Fibroblast of skin of scalp (primary cell): ENCODE results near the gene BTG4.

ENCODE experiments used
- DNase-seq: peaks from one replicate; pipeline ENCODE4 v3.0.0-alpha.2; 2013

BTG4 gene

GRCh38 chr11:111537336-111537860 is 25.2 kb upstream of the BTG4 start:
- no peak for DNase-seq

- no peak for DNase-seq
Observed at GRCh38 chr11:111535281-111535680, 23.1 kb upstream of the BTG4 start.

GRCh38 chr11:111532365-111532709 is 20.2 kb upstream of the BTG4 start:
- DNase-seq = no peak

- peak; percentile 92 for DNase-seq
Observed at GRCh38 chr11:111531687-111532364, 19.6 kb upstream of the BTG4 start.

GRCh38 chr11:111531136-111531535 is 18.9 kb upstream of the BTG4 start:
- DNase-seq = no peak

GRCh38 chr11:111530091-111530490 is 17.9 kb upstream of the BTG4 start:
- DNase-seq = no peak

- no peak for DNase-seq
Observed at GRCh38 chr11:111528557-111528956, 16.4 kb upstream of the BTG4 start.

- DNase-seq = no peak
Observed at GRCh38 chr11:111527279-111527678, 15.1 kb upstream of the BTG4 start.

GRCh38 chr11:111526501-111526900 is 14.3 kb upstream of the BTG4 start:
- DNase-seq = peak; percentile 68

- no peak for DNase-seq
Observed at GRCh38 chr11:111525456-111525855, 13.3 kb upstream of the BTG4 start.

- no peak for DNase-seq
Observed at GRCh38 chr11:111524056-111524455, 11.9 kb upstream of the BTG4 start.

- no peak for DNase-seq
Observed at GRCh38 chr11:111523343-111523742, 11.2 kb upstream of the BTG4 start.

GRCh38 chr11:111522426-111522825 is 10.2 kb upstream of the BTG4 start:
- no peak for DNase-seq

GRCh38 chr11:111521135-111521534 is 8.9 kb upstream of the BTG4 start:
- DNase-seq = no peak

- peak; percentile 85 for DNase-seq
Observed at GRCh38 chr11:111520560-111520959, 8.4 kb upstream of the BTG4 start.

- DNase-seq = no peak
Observed at GRCh38 chr11:111518668-111519067, 6.5 kb upstream of the BTG4 start.

- no peak for DNase-seq
Observed at GRCh38 chr11:111515591-111515990, 3.4 kb upstream of the BTG4 start.

GRCh38 chr11:111514216-111515031 is 2.2 kb upstream of the BTG4 start, which contains the start of gene HOATZ:
Gene HOATZ (plus strand): TSS chr11:111514778. CDS start chr11:111514785, 7 bp downstream.
- DNase-seq = peak; percentile 67

GRCh38 chr11:111513240-111513605 is 1.0 kb upstream of the BTG4 start:
- no peak for DNase-seq

- peak; percentile 20 for DNase-seq
Observed at GRCh38 chr11:111510311-111510710, 1.9 kb downstream of the BTG4 start.

- DNase-seq = no peak
Observed at GRCh38 chr11:111502611-111503010, 9.6 kb downstream of the BTG4 start.

- DNase-seq = no peak
Observed at GRCh38 chr11:111500481-111500880, 11.7 kb downstream of the BTG4 start.

GRCh38 chr11:111499483-111499882 is 12.7 kb downstream of the BTG4 start:
- DNase-seq = no peak

GRCh38 chr11:111494040-111494439 is 18.1 kb downstream of the BTG4 start:
- no peak for DNase-seq
